GM18520 (cell line): Measurements from ENCODE around the gene BTG2.

ENCODE experiments used
- ATAC-seq: cut with Tn5 transposase; IDR thresholded peaks from one replicate; pipeline ENCODE4 v1.9.1; 2021; ENCODE audit not compliant: unreplicated experiment

The BTG2 gene

DNA sequence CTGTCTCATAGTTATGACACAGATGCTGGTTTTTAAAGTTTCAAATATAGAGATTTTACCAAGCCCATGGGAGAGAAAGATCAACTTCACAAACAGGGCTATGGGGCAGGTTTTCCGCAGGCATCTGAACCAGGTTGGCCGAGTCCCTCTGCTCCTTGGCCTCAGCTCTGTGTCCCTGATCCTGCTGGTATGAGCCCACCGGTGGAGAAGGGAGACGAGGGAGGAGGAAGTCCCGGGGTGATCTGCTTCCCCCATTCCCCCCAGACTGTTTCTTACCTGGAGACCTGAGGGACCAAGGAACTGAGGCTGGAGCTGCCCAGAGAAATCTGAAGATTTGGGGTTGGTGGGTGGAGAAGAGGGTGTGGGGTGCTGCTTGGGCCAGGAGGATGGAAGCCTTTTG, 28.9 kb upstream of the BTG2 start:
- no peak for ATAC-seq

DNA sequence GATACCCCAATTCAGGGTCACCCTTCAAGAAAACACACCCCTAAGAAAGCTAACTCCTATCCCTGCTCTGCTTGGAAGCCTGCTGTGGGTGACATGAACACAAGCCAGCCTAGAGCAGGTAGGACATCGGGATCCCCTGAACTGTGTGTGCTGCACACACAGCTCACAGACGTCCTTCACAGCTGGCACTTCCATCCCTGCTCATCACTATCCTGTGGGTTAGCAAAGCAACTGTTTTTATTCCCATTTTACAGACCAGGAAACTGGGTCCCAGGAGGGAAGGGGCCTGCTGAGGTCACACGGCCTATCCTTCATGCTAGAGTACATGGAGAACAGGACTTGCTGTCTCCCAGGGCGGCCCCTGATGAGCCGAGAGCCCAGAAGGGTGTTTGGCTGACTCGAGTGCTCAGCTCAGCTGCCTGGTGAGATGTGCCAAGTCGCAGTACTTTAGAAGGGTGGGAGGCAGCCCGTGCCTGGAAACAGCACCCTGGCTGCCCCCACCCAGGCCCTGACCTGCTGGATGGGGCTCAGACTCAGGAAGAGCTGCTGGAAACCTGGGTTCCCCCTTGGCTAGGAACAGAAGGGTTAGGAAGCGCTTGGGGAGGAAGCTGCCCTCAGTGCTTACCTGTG, 28.3 kb upstream of the BTG2 start:
- ATAC-seq = no peak

DNA sequence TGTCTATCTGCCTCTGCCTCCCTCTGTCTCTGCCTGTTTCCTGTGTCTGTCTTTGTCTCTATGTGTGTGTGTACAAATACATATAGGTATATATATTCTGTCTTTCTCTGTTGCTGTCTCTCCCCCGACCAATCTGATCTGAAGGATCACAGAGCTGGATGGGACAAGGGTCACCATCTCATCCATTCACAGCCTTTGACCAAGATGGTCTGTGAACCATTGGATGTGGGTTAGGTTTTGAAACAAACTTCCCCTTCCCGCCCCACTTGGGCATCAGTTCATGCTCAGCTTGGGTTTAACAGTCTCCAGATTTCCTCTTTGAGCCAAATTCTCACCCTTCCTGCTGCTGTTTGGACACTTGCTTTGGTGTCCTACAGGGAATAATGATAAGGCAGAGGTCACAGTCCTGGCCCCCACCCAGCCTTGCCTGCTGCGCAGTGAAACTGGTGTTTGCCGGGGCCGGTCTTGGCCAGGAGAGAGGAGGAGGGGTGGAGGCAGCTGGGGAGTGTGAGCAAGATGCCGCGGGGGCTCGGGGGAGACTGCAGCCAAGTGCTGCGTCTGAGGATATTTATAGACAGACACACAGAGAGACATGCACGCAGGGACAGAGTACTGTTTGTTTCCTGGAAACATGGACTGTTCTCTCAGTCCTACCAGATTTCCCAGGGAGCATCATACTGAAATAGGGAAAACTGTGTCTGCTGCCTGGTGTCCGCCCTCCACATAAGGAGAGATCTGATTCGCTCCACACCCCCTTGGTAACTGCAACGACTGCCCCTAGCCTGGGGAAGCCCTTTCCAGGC, 27.0 kb upstream of the BTG2 start:
- no peak for ATAC-seq

DNA sequence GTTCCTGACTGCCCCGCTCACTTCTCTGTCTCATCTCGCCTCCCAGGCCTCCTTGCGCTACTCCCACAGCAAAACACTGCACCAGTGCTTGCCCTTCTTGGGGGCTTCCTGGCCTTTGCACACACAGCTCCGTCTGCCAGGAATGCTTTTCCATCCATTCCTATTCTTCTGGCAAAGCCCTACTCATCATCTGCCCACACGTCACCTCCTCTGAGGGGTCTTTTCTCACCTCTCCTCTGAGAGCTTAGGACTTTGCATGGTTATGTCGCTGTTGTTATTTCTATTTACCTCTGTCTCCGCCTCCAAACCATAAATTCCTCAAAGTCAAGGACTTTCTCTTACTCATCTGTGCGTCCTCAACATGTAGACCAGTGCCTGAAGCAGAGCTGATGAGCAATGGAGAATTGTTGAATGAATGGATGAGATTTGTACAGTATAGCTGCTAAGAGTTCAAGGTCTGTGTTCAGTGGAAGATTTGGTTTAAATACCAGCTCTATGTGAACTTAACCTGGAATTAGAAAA, 26.4 kb upstream of the BTG2 start:
- no peak for ATAC-seq

DNA sequence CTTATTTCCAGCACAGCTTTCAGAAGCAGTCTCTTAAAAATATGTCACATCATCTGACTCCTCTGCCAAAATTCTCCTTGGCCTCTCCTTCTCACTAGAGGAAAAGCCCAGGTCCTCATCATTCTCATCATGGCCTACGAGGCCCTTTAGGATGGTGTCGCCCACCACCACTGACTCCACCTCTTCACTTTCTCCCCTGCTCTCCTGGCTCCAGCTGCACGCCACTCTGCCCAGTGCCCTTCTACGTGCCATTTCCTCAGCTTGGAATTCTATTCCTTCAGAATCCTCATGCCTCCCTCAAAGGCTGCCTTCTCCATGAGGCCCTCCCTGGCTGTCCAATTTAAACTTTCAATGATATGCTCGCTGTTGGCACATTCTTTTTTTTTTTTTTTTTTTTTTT, 25.3 kb upstream of the BTG2 start:
- no peak for ATAC-seq

DNA sequence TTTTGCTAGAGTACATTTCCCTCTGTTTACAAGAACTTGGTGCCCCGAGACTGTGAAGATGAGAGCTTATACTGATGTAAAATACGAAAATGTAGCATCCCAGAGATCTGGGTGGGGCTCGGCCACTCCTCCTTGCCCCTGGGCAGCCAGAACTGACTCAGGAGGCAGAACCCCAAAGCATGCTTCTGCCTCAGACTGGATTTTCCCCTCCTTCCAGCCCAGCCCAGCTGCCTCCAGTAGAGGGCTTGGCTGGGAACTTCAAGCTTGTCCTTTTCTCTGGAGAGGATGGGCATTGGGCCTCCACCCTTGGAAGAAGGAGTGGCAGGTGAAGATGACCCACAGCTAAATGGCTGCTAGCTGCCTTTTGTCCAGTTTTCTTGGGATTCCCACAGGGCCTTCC, 24.3 kb upstream of the BTG2 start:
- no peak for ATAC-seq

DNA sequence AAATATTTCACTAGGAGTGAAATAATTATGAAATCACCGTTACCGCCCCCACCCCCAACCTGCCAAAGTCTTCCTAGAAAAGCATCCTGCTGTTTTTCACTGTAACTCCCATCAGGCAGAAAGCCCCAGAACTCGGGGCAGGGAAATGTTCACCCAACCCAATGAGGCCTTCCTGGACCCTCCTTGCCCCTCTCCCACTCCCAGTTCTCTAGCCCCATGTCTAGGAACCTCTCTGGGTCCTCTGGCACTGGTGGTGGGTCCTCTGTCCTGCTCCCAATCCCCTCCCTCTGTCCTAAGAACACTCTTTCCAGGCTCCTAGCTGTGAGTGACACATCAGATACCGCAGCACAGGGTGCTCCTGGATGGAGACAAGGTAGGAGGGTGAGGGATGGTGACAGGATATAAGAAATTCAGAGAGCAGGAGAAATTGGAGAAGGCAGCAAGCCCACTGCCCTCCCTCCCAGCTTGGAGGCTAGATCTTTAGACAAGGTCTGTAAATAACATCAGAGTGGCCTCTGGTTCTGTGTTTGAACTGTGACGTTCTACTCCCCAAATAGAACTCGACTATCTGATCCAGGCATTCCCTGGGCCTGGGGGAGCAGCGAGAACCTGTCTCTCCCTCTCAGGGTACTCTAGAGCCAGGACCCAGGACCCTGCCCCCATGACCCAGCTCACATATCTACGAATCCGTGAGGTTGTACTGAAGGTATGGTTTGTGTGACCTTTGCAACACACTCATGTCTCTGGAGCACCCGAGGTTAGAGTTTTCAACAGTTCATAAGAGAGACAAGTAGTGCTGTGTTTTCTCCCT, 23.3 kb upstream of the BTG2 start:
- no peak for ATAC-seq

DNA sequence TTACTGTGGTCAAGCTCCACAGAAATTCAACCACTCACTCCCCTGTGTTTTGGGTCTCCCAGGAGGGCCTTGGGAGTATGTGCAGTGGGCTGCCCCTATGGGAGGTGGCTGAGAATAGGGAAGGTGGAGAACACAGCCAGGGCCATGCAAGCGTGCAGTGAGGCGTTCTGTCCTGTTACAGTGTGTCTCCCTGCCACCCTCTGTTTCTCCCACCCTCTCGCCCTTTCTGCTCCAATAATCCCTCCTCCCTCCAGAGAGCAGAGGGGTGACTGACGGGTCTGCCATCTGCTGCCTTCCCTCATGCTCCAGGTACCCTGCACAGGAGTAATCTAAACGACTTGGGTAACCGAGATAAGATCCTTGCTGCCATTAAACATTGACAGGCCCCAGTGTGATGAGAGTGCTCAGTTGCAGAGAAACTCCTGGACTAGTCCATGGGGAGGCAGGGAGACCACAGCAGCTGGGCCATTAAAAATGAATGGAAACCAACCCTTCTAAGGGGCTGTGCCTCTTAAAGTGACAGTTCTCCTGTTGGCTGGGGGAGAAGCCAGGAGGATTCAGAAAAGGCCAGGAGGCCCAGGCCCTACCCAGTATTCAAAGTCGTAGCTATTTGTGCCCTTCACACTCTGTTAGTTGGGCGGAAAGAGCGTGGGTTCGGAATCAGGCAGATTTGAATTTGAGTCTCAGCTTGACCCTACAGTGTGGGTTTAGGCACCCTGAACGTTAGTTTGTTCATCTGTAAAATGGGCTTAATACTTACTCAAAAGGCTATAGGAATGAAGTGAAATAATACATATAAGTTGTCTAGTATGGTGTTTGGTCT, 22.4 kb upstream of the BTG2 start:
- no peak for ATAC-seq

DNA sequence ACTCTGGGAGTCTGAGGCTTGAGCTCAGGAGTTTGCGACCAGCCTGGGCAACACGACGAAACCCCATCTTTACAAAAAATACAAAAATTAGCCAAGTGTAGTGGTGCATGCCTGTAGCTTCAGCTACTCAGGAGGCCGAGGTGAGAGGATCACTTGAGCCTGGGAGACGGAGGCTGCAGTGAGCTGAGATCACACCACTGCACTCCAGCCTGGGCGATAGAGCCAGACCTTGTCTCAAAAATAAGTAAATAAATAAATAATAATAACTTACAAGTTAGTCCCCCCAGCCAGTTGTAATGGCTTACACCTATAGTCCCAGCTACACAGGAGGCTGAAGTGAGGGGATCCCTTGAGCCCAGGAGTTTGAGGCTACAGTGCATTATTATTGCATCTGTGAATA, 21.7 kb upstream of the BTG2 start:
- no peak for ATAC-seq

DNA sequence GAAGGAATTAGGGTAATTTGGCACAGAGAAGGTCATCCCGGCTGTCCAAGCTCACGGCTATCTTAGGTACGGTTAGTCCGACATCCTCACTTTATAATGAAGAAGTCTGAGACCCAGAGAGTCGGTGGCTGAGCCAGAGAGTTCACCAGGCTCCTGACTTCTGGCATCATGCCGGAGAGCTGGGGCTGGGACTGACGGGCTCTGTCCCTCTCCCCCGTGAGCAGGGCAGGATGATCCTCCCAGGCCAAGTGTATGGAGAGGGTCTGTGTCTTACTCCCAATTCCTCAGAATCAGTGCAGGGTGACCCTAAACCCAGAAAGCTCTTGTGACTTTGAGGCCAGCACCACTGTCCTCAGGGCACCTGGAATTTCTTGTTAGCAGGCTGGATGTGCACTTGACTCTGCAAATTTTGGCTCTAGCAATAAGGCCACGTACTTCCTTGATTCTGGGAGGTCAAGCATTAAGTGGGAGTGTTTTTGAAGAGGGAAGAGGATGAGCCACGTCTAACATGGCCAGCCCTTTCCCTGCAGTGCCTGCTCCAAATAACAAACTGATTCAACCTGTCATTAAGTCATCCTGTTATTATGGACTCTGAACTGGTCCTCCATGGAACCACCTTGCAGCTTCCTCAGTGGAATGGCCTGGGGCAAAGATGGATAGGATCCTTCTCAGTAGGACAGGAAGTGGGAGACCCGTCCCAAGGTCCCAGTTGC, 20.8 kb upstream of the BTG2 start:
- ATAC-seq = no peak

DNA sequence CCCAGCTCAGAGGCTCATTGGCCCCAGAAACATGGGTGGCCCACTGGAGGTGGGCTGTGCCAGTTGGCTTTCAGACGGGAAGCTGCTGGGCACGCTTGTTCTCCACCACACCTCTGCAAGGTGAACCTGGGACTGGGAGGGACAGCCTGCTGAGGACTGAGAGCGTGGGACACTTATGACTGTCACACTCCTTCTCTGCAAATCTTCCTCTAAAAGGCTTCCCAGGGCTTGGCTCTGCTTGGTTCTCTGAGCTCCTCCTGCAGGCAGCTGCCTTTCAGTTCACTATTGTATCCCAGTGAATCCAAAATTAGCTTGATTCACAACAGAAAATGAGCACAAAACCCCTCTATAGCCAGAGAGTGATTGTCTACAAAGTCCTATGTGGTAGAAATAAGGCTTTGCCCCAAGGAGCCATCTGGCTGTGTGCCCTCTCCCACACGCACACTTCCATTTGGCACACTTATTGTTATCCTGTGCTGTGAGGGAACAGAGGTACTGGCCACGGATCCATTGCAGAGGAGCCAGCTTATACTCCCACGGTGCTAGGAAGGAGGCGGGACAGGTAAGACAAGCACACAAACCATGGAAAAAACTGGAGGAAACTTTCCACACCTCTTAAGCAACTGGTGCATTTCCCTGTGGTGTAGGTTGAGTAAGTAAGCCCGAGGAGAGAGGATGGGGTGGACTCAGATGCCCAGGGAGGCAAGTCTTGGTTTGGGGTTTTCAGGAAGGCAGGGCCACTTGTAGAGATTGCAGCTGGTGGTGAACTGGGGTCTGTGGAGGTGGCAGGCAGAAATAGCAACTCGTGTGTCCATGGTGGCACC, 18.9 kb upstream of the BTG2 start:
- no peak for ATAC-seq

DNA sequence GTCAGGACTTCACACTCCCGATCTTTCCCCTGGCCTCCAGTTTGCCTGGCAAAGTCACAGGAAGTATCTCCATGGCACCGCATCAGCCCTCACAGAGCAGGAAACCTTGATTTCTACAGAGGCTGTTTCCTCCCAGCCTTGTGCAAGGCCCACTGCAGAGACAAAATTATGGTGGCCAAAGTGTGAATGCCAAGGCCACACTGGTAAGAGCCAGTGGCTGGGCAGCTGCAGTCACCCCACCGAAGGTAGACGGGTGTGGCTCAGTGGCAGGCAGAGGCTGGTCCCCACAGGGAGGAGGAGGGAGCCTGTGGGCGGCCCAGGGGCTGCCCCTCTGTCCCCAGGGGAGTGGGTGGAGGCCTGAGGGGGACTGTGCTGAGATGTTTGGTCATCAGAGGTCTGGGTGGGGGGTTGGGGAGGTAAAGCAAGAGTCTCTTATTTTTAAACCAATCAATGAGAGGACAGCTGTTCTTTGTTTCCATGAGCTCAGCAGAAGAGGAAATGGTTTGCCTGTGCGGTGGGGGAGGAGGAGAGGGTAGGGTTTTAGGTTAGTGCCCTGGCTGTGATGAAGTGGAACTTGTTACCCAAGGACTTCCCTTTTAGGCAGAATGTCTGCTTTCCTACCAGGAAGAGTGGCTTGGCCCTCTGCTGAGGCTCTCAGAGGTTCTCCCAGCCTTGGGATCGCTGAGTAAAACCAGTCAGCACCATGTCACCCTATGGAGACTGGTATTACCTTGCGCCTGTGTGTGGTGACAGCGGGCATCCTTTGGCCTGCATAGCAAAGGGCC, 18.0 kb upstream of the BTG2 start:
- peak; percentile 38 for ATAC-seq

DNA sequence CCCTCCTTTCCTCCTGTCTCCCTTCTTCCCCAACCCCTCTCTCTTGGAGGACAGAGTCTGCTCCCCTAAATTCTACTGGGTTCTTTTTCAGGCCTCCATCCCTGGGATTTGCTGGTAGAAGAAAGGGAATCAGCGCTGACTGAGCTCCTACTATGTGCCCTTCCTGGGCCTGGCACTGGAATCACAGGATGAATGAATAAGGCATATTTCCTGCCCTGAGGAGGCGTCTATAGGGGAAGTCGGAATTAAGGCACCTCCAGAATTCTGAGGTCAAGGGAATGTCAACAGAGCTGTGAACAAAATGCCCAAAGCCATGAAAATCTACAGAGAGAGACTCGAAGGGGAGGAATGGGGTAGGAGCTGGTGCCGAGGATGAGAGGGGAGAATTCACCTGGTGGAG, 17.4 kb upstream of the BTG2 start:
- ATAC-seq = no peak

DNA sequence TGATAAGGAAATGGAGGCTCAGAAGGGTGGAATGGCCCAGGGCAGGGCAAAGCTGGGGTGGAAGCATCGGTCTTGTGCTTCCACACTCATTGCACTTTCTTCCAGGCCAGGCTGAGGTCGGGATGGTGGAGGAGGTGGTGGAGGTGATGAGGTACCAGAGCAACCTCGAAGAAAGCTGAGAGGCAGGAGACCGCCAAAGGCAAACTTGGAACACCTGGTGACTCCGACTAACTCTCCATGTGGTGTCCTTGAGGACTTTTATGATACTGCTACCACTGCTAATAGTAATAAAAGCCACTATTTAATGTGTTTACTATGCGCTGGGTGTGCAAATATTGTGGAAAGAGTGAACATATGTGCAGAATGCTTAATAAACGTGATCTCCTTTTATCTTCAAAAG, 16.9 kb upstream of the BTG2 start:
- no peak for ATAC-seq

DNA sequence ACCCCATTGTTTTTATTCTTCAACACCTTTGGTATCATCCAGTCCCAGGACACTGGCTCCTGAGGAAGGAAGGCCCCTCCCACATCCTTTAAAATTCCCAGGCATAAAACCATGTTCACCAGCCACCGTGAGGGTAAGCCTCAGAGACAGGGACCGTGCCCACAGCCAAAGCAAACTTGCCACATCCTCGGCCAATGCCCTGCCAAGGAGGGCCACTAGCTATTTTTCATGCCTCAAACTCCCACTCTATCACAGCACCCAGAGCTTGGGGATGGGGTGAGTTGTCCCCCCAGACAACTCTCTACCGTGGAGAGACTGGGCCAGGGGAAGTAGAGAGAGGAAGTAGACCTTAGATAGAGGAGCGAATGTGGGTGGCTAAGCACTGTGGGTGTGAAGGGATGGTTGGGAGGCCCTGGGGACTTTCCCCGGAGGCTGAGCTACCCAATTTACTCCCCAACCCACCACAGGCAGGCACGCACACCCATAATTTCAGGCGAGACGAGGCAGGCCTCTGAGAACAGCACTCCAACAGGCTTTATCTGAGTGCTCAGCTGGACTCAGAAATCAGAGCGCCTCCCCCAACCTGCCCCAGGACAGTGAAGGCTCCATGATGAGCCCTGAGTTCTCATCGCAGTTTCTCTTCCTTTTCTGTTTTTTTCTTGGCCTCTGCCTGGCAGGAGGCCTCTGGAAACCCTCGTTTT, 15.9 kb upstream of the BTG2 start:
- peak; percentile 31 for ATAC-seq

DNA sequence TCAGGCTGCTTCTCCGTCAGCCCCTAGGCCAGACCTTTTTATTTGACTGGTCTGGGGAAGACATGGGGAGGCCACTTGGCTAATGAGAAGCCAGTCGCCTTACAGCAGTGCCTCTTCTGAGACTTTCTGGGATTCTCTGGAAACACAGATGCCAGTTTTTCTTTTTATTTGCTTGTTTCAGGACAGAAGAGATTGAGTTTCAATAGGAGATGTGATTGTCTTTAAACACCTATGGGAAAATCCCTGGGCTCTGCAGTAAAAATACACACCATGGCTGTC, 15.4 kb upstream of the BTG2 start:
- no peak for ATAC-seq

DNA sequence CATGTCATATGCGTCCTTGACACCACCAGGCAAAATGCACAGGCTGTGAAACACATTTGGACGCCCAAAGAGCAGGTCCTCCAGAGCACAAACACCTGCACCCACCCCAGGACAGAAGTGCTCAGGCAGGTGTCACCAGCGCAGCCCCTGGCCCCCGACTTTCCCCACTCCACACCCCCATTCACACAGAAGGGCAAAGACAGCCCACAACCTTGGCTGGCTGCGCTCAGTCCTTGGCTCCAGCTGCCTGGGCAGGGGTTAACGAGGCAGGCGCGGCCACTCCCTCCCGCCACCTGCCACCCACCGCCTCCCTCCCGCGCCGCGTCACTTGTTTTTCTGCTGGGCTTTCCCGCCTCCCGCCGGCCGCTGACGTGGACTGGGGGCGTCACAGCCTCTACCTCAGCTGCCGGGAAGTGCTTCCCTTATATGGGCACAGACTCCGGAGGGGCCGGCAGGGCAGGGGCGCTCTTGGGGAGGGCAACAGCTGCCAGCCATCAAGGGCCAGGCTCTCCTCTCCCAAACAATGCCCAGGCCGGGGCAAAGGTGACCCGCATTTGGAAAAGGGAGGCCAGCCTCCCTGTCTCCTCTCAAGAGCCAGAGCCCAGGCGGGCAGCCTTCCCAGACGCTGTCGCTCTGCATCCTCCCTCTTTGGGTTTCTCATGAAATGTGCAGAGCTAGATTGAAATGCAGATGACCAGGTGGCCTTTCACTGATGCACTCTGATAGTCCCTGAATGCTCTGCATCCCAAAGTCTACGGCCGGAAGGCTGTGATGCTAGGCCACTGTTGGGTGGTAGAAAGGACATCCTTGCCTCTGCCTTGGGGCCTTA, 14.8 kb upstream of the BTG2 start:
- peak; percentile 25 for ATAC-seq
